ENCODE results near the gene DPEP2. TPM values are rescaled to one million over a fixed set of nuclear protein-coding genes. Genes with fewer than 3 reads are reported as not detected.

The DPEP2 gene
- total and polyA plus RNA-seq, 2 of the 4 experiments (the other 2 are of a cell fraction), result not detected

DNA sequence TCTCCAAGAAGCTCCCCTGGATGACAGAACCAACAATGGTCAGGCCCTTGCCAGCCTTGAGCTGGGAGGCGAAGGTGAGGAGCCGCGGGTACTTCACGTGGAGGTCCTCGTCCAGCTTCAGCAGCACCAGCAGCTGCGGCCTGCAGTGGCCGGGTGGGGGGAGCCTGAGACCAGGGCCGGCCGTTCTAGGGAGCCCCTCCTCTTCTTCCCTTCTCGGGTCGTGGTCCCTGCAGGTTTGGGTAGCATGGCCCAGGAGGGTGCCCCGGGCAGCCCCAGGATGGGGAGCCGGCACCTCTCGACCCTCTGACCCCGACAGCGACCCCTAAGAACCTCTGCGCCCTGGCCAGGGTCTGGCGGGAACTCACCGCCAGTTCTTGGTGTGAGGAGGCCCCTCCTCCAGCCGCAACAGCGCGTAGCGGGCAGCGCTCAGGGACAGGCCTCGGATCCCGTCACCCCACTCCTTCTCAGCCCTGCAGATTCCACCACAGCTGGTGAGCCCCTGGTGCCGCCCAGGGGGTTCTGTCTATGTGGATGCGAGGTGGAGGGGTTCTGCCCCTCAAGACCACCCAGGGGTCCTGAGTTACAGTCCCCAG lies 52.2 kb downstream of the DPEP2 start:
- POLR2A ChIA-PET (ENCODE audit: unreplicated experiment), result no interaction called here
- H2BK15ac ChIP-seq (ENCODE audit: low read depth, low read length), result no peak overlapping the region
- intact Hi-C loops (cut with micrococcal nuclease), result no loop called here

More for the DNA sequence above, 52.2 kb downstream of the DPEP2 start:
- no peak overlapping the region for H2BK5ac ChIP-seq (ENCODE audit: low read depth, low read length, poor library complexity, severe bottlenecking)
- H3K14ac ChIP-seq (replicated peaks; ENCODE audit: low read depth, low read length), result no peak overlapping the region
- CTCF ChIA-PET, result no interaction called here
- H3K23ac ChIP-seq (ENCODE audit: low read depth, low read length), result no peak overlapping the region
- H2AFZ ChIP-seq (replicated peaks; ENCODE audit: low read length, poor library complexity), result no peak overlapping the region
- no peak overlapping the region for H2BK120ac ChIP-seq (ENCODE audit: low read depth, low read length)
- no peak overlapping the region for H4K91ac ChIP-seq (ENCODE audit: insufficient read depth, low read depth, low read length)
- H3K4me2 ChIP-seq (ENCODE audit: low read depth, low read length), result no peak overlapping the region
- H3K4me1 ChIP-seq (ENCODE audit: control insufficient read depth, insufficient read depth, low read length), result no peaks in the 10 kb centered on the region
- no peak for DNase-seq
- 100% methylated on average over 4 of the region's 28 CpGs; no CpG with 5 or more reads in 1 of the 2 experiments for WGBS, 2 experiments (ENCODE audit: extremely low coverage in 2 of 2, insufficient read length in 1 of 2)
- no peak overlapping the region for H3K4me3 ChIP-seq (ENCODE audit: insufficient read depth, low read depth, low read length)
- no peak overlapping the region for H3K18ac ChIP-seq (ENCODE audit: low read depth, low read length)
- H3K4ac ChIP-seq (ENCODE audit: low read depth, low read length), result no peak overlapping the region
- no peaks in the 10 kb centered on the region for H3K9me3 ChIP-seq (ENCODE audit: control insufficient read depth, insufficient read depth, low read length)
- H4K8ac ChIP-seq (ENCODE audit: low read depth in 2 of 2, low read length in 2 of 2), result no peak overlapping the region
- TF ChIP-seq RFX5 (IDR thresholded peaks at IDR 0.05; ENCODE audit: low read depth, low read length) (no peak), MAFK (IDR thresholded peaks at IDR 0.05; ENCODE audit: low read depth, low read length) (no peak), POLR2A (IDR thresholded peaks at IDR 0.05; ENCODE audit: low read depth, low read length) (no peak), RAD21 (IDR thresholded peaks at IDR 0.05; ENCODE audit: low read length) (no peak)
- TF ChIP-seq, protein P1, sequence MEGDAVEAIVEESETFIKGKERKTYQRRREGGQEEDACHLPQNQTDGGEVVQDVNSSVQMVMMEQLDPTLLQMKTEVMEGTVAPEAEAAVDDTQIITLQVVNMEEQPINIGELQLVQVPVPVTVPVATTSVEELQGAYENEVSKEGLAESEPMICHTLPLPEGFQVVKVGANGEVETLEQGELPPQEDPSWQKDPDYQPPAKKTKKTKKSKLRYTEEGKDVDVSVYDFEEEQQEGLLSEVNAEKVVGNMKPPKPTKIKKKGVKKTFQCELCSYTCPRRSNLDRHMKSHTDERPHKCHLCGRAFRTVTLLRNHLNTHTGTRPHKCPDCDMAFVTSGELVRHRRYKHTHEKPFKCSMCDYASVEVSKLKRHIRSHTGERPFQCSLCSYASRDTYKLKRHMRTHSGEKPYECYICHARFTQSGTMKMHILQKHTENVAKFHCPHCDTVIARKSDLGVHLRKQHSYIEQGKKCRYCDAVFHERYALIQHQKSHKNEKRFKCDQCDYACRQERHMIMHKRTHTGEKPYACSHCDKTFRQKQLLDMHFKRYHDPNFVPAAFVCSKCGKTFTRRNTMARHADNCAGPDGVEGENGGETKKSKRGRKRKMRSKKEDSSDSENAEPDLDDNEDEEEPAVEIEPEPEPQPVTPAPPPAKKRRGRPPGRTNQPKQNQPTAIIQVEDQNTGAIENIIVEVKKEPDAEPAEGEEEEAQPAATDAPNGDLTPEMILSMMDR (conservative IDR thresholded peaks at IDR 0.05; ENCODE audit: low read depth, low read length), result no peak
- in situ Hi-C loops (cut with MboI; ENCODE audit: low sequenced_read_pairs) (loop anchor here (25.0 kb wide), 1 partner anchor 410 kb away; the partner anchor contains the start of gene RIPOR1), dilution Hi-C loops (cut with HindIII; ENCODE audit: low sequenced_read_pairs, unreplicated experiment) (no loop called here)
- no peaks in the 10 kb centered on the region for H3K27me3 ChIP-seq (ENCODE audit: control insufficient read depth, insufficient read depth, low read length)
- no peak overlapping the region for H4K5ac ChIP-seq (ENCODE audit: low read depth, low read length)
- H3K9me1 ChIP-seq (ENCODE audit: insufficient read depth, low read length), result no peaks in the 10 kb centered on the region
- no peak overlapping the region for H3K56ac ChIP-seq (ENCODE audit: extremely low read depth, insufficient read depth, low read length)
- H2AK9ac ChIP-seq (replicated peaks; ENCODE audit: low read depth, low read length, poor library complexity), result no peak overlapping the region
- no peak overlapping the region for H3K27ac ChIP-seq (ENCODE audit: insufficient read depth, low read length)
- H2AK5ac ChIP-seq (ENCODE audit: low read depth, low read length), result no peak overlapping the region
- peaks cover 62% of the 10 kb centered on the region for H4K20me1 ChIP-seq (ENCODE audit: insufficient read depth, low read length)
- peaks cover 22 to 88% of the 10 kb centered on the region in 2 experiments for H3K79me1 ChIP-seq (ENCODE audit: low read depth in 1 of 2, low read length in 2 of 2)
- peaks cover 97% of the 10 kb centered on the region for H3K36me3 ChIP-seq (ENCODE audit: control insufficient read depth, insufficient read depth, low read length)
- H2BK20ac ChIP-seq (ENCODE audit: low read depth, low read length), result no peak overlapping the region
- no peak for ATAC-seq (ENCODE audit: low read depth)
- H3K9ac ChIP-seq (ENCODE audit: low read depth, low read length), result no peak overlapping the region
- BruUV-seq (replicated peaks), result no TSS peak

All from IMR-90 (cell line).